Neural progenitor cell (in vitro differentiated cells): ENCODE measurements around the gene RNF224.
"Not testable (repeated sequence)": the region's sequence is repeated elsewhere in the genome, so short reads cannot be mapped to it uniquely, and the experiment has no call there.

Experiments
- CTCF ChIP-seq: fragments of 200-600 bp; sonication (generic); IDR thresholded peaks from 2 replicates; pipeline ENCODE4 v1.5.1; 2017; ENCODE audit warnings: antibody characterized with exemption, mild to moderate bottlenecking
- EZH2 ChIP-seq: fragments of 200-600 bp; sonication (generic); IDR thresholded peaks from 2 replicates; pipeline ENCODE4 v1.6.1; 2017; ENCODE audit warnings: antibody characterized with exemption, mild to moderate bottlenecking, moderate library complexity
- EZH2phosphoT487 ChIP-seq: fragments of 200-600 bp; sonication (generic); IDR thresholded peaks from 2 replicates; pipeline ENCODE4 v1.6.1; 2017; ENCODE audit warnings: antibody characterized with exemption

- TF ChIP-seq CTCF, EZH2, EZH2phosphoT487: not testable (repeated sequence)
Observed at GRCh38 chr9:137239541-137240200, 12.4 kb downstream of the RNF224 start.
